CD4-positive, CD25-positive, alpha-beta regulatory T cell (primary cell): ENCODE measurements around the gene NOS1. TPM values are rescaled to one million over a fixed set of nuclear protein-coding genes. Genes with fewer than 3 reads are reported as not detected.

Experiments
- ATAC-seq, 2 donors: fragments of 150-1000 bp; cut with Tn5 transposase; one replicate each; pipeline ENCODE4 v1.10.0; 2021; ENCODE audit warnings: low read depth in 2 of 2, moderate number of reproducible peaks in 2 of 2, moderate library complexity in 1 of 2
- DNase-seq, 3 donors: peaks; one replicate each; pipeline versions ENCODE4 v3.0.0 to v3.0.0-alpha.2; 2012 to 2022; ENCODE audit warnings: mixed read lengths in 1 of 3
- H3K27ac ChIP-seq: one replicate; pipeline ENCODE4 v1.7.0; 2013; ENCODE audit warnings: mild to moderate bottlenecking, low read length; ENCODE audit not compliant: insufficient read depth, poor library complexity, severe bottlenecking
- H3K27me3 ChIP-seq: one replicate; pipeline ENCODE4 v1.7.0; 2013; ENCODE audit warnings: low read length; ENCODE audit not compliant: control insufficient read depth, insufficient read depth
- H3K36me3 ChIP-seq: one replicate; pipeline ENCODE4 v1.7.0; 2013; ENCODE audit warnings: mild to moderate bottlenecking, low read length, moderate library complexity; ENCODE audit not compliant: control insufficient read depth, insufficient read depth
- H3K4me1 ChIP-seq: 2 replicates; pipeline ENCODE4 v1.7.0; 2013; ENCODE audit warnings: mild to moderate bottlenecking, low read length; ENCODE audit not compliant: insufficient read depth, control insufficient read depth, poor library complexity, severe bottlenecking
- H3K4me3 ChIP-seq: one replicate; pipeline ENCODE4 v1.7.0; 2013; ENCODE audit warnings: low read depth, mild to moderate bottlenecking, low read length, moderate library complexity
- H3K9me3 ChIP-seq, 2 experiments: 1 replicate in 1 of 2; 2 replicates in 1 of 2; pipeline ENCODE4 v1.7.0; 2013; ENCODE audit warnings: low read length in 2 of 2, mild to moderate bottlenecking in 1 of 2, moderate library complexity in 1 of 2; ENCODE audit not compliant: control insufficient read depth in 2 of 2
- H3K27ac Mint-ChIP-seq, 3 donors: one replicate each; pipeline ENCODE4 v1.8.0; 2020 to 2022; ENCODE audit warnings: mild to moderate bottlenecking in 3 of 3, mixed read lengths in 3 of 3, moderate library complexity in 2 of 3
- H3K27me3 Mint-ChIP-seq: one replicate; pipeline ENCODE4 v1.8.0; 2022; ENCODE audit warnings: mild to moderate bottlenecking, mixed read lengths
- H3K36me3 Mint-ChIP-seq: one replicate; pipeline ENCODE4 v1.8.0; 2020; ENCODE audit warnings: mixed read lengths
- H3K4me1 Mint-ChIP-seq, 4 donors: one replicate each; pipeline ENCODE4 v1.8.0; 2020 to 2022; ENCODE audit warnings: mixed read lengths in 4 of 4, mild to moderate bottlenecking in 1 of 4
- H3K4me3 Mint-ChIP-seq, 4 donors: one replicate each; pipeline ENCODE4 v1.8.0; 2020 to 2022; ENCODE audit warnings: mild to moderate bottlenecking in 4 of 4, mixed read lengths in 4 of 4, moderate library complexity in 3 of 4
- H3K9me3 Mint-ChIP-seq, 7 donors: one replicate each; pipeline ENCODE4 v1.8.0; 2020 to 2022; ENCODE audit warnings: mixed read lengths in 7 of 7, mild to moderate bottlenecking in 3 of 7, moderate library complexity in 2 of 7
- polyA plus RNA-seq, 4 donors: library from polyadenylated mRNA; unstranded; fragments of 300-500 nt; fragmentation: Illumina TruSeq; gene quantifications; one replicate each; pipeline ENCODE4 v1.2.3, GENCODE V29; 2021
- total RNA-seq: library from RNA; stranded (reverse); gene quantifications from one replicate; pipeline ENCODE4 v1.2.3, GENCODE V29; 2022

The NOS1 gene
- total and polyA plus RNA-seq, 5 donors from 2014 or later: not detected

DNA sequence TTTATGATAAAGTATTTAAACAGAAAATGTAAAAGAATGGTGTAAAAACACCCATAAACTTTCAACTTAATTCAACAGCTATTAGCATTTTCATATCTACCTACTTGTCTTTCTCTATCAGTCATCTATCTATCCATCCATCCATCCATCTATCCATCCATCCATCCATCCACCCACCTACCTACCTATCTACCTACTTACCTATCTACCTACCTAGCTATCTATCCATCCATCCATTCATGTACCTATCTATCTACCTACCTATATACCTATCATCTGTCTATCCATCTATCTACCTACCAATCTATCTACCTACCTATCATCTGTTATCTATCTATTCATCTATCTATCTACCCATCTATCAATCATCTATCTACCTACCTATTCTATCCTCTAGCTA lies 8.5 kb downstream of the NOS1 start:
- Mint-ChIP-seq H3K27ac (no peak overlapping the region), H3K4me3 (no peak overlapping the region), H3K9me3 (peaks cover 0 to 2% (median 0%) of the 10 kb centered on the region in 7 donors), H3K27me3 (peaks cover 4% of the 10 kb centered on the region), H3K36me3 (no peaks in the 10 kb centered on the region), H3K4me1 (no peaks in the 10 kb centered on the region)
- Histone ChIP-seq H3K27me3 (no peaks in the 10 kb centered on the region), H3K27ac (no peak overlapping the region), H3K4me3 (no peak overlapping the region), H3K4me1 (no peaks in the 10 kb centered on the region), H3K36me3 (no peaks in the 10 kb centered on the region), H3K9me3 (no peaks in the 10 kb centered on the region)
- ATAC-seq (no peak), DNase-seq (no peak)

DNA sequence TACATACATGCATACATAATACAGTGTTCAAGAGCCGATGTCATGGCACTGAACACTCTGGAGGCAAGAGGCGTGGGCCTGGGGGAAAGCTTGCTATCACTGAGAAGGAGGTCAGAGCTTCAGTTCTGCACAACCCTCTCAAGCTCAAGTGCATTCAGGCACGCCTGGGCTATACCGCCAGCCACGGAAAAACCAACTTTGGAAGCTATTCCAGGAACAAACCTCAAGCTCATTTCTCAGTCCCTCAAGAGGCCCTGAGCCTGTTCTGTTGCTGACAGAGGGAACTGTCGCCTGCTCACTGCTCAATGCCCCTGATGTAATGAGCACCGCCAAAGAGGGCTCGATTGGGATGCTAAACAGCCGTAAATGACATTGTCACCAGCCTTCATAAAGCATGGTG lies 9.2 kb downstream of the NOS1 start:
- no peaks in the 10 kb centered on the region for H3K9me3 ChIP-seq
- H3K4me3 Mint-ChIP-seq: no peak overlapping the region
- H3K9me3 Mint-ChIP-seq: peaks cover 0 to 2% (median 0%) of the 10 kb centered on the region in 7 donors
- no peaks in the 10 kb centered on the region for H3K27me3 Mint-ChIP-seq
- H3K4me1 ChIP-seq: no peaks in the 10 kb centered on the region
- no peaks in the 10 kb centered on the region for H3K36me3 Mint-ChIP-seq
- no peaks in the 10 kb centered on the region for H3K36me3 ChIP-seq
- no peak overlapping the region for H3K27ac Mint-ChIP-seq
- no peak for ATAC-seq
- DNase-seq: no peak
- H3K4me3 ChIP-seq: no peak overlapping the region
- no peaks in the 10 kb centered on the region for H3K27me3 ChIP-seq
- H3K4me1 Mint-ChIP-seq: no peaks in the 10 kb centered on the region
- H3K27ac ChIP-seq: no peak overlapping the region

DNA sequence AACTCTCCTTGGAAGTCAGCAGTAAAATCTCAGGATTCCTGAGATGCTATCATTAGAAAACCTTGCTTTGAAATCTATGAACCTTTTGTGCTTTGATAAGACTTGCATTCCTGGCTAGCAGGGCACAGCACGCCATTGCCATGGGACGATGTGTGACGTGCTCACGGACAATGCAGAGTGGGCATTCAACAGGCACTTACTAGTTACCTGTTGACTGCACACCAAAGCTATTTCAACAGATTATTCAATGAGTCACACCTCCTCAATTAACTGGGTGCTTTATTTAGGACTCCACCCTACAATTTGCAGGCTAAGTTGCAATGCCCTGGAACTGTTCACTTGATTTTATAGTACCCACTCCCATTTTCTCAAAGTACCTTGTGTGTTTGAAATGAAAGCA lies 11.3 kb downstream of the NOS1 start:
- ATAC-seq: no peak
- H3K27me3 Mint-ChIP-seq: no peaks in the 10 kb centered on the region
- peaks cover 0 to 2% (median 0%) of the 10 kb centered on the region in 7 donors for H3K9me3 Mint-ChIP-seq
- H3K4me3 ChIP-seq: no peak overlapping the region
- no peak overlapping the region for H3K27ac ChIP-seq
- H3K4me1 ChIP-seq: no peaks in the 10 kb centered on the region
- H3K27ac Mint-ChIP-seq: no peak overlapping the region
- H3K36me3 ChIP-seq: no peaks in the 10 kb centered on the region
- DNase-seq: no peak
- H3K4me3 Mint-ChIP-seq: no peak overlapping the region
- H3K4me1 Mint-ChIP-seq: no peaks in the 10 kb centered on the region
- H3K9me3 ChIP-seq: no peaks in the 10 kb centered on the region
- H3K36me3 Mint-ChIP-seq: no peaks in the 10 kb centered on the region
- H3K27me3 ChIP-seq: no peaks in the 10 kb centered on the region

DNA sequence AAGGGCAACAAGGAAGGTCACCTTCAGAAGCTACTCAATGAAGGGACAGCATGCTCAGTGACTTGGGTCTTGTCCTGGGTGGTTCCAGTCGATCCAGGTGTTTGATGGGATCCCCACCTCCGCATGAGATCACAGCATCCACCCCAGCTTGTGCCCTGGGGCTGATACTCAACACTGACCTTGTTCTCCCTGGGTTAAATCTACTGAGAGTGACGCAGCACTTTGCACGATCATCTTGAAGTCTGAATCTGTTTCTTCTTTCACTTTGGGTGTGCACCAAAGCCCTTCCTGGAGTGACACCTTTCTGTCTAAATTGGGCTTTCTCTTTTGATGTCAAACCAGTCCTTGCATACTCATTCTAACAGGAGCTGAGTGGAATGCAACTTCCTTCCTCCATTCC lies 13.8 kb downstream of the NOS1 start:
- H3K4me1 Mint-ChIP-seq: peaks cover 0 to 5% (median 0%) of the 10 kb centered on the region in 4 donors
- Histone ChIP-seq H3K27ac (no peak overlapping the region), H3K27me3 (no peaks in the 10 kb centered on the region), H3K36me3 (no peaks in the 10 kb centered on the region), H3K4me3 (no peak overlapping the region), H3K4me1 (no peaks in the 10 kb centered on the region), H3K9me3 (no peaks in the 10 kb centered on the region)
- DNase-seq (no peak), ATAC-seq (no peak)
- peaks cover 0 to 6% (median 0%) of the 10 kb centered on the region in 7 donors for H3K9me3 Mint-ChIP-seq
- H3K27ac Mint-ChIP-seq: no peak overlapping the region
- no peak overlapping the region for H3K4me3 Mint-ChIP-seq
- no peaks in the 10 kb centered on the region for H3K36me3 Mint-ChIP-seq
- H3K27me3 Mint-ChIP-seq: no peaks in the 10 kb centered on the region

DNA sequence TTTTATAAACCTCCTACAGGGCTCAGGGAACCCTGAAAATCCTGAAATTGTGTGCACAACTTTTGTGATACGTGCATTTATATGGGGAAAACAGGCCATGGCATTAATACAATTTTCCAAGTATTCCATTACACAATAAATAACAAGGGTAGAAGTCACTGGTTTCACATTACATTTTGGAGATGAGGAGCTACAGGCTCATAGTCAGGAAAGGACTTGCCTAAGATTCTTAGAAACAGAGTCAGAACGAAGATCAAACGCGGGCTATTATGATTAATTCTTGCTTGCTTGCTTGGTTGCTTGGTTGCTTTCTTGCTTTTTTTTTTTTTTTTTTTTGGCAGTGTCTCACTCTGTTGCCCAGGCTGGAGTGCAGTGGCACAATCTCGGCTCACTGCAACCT lies 16.7 kb downstream of the NOS1 start:
- no peak for DNase-seq
- no peaks in the 10 kb centered on the region for H3K27me3 ChIP-seq
- H3K36me3 Mint-ChIP-seq: no peaks in the 10 kb centered on the region
- no peak overlapping the region for H3K4me3 Mint-ChIP-seq
- no peaks in the 10 kb centered on the region for H3K27me3 Mint-ChIP-seq
- no peaks in the 10 kb centered on the region for H3K4me1 ChIP-seq
- no peak for ATAC-seq
- no peaks in the 10 kb centered on the region for H3K36me3 ChIP-seq
- H3K9me3 Mint-ChIP-seq: peaks cover 0 to 9% (median 2%) of the 10 kb centered on the region in 7 donors
- H3K4me1 Mint-ChIP-seq: peaks cover 0 to 6% (median 0%) of the 10 kb centered on the region in 4 donors
- H3K27ac Mint-ChIP-seq: no peak overlapping the region
- H3K9me3 ChIP-seq: no peaks in the 10 kb centered on the region
- H3K27ac ChIP-seq: no peak overlapping the region
- H3K4me3 ChIP-seq: no peak overlapping the region

DNA sequence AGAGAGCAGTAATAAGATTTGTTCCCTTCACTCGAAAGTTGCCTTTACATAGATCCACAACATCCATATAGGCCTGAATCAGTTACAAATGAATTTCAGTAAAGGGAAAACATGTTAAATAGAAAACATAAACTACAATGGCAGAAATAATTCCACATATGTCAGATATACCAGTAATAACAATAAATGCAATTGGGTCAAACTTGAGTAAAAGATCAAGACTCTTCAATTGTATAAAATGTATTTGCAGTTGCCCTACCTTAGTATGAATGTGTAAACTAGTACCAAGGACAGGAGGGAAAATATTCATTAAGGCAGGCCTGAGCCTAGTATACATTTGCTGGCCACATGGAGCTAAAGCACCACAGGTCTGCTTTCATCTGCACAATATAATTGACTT lies 17.6 kb downstream of the NOS1 start:
- Mint-ChIP-seq H3K4me1 (peaks cover 0 to 7% (median 0%) of the 10 kb centered on the region in 4 donors), H3K27me3 (no peaks in the 10 kb centered on the region), H3K36me3 (no peaks in the 10 kb centered on the region), H3K9me3 (peaks cover 0 to 9% (median 2%) of the 10 kb centered on the region in 7 donors), H3K4me3 (no peak overlapping the region), H3K27ac (no peak overlapping the region)
- no peaks in the 10 kb centered on the region for H3K36me3 ChIP-seq
- H3K27ac ChIP-seq: no peak overlapping the region
- no peak for DNase-seq
- H3K27me3 ChIP-seq: no peaks in the 10 kb centered on the region
- no peaks in the 10 kb centered on the region for H3K9me3 ChIP-seq
- H3K4me1 ChIP-seq: no peaks in the 10 kb centered on the region
- H3K4me3 ChIP-seq: no peak overlapping the region
- ATAC-seq: no peak

DNA sequence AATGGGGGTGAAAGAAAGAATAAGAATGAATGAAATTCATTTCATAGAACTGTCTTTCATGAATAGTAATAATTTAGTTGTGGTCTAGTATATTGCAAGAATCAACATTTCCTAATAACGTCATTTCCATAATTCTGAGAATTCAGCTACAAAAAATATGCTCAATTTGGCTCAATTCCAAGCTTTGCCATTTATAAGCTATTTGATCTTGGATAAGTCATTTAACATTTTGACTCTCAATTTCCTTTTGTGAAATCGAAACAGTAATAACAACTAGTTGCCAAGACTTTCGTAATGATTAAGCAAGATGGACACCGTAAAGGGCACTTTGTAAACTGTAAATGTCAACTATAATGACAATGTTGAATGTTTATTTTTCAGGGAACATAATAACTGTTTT lies 18.1 kb downstream of the NOS1 start:
- H3K4me1 ChIP-seq: no peaks in the 10 kb centered on the region
- Mint-ChIP-seq H3K36me3 (no peaks in the 10 kb centered on the region), H3K4me3 (no peak overlapping the region), H3K4me1 (peaks cover 0 to 9% (median 0%) of the 10 kb centered on the region in 4 donors), H3K27ac (no peak overlapping the region), H3K27me3 (no peaks in the 10 kb centered on the region), H3K9me3 (peaks cover 0 to 9% (median 2%) of the 10 kb centered on the region in 7 donors)
- H3K9me3 ChIP-seq: no peaks in the 10 kb centered on the region
- DNase-seq: no peak
- no peak for ATAC-seq
- H3K27me3 ChIP-seq: no peaks in the 10 kb centered on the region
- H3K36me3 ChIP-seq: no peaks in the 10 kb centered on the region
- no peak overlapping the region for H3K27ac ChIP-seq
- H3K4me3 ChIP-seq: no peak overlapping the region

DNA sequence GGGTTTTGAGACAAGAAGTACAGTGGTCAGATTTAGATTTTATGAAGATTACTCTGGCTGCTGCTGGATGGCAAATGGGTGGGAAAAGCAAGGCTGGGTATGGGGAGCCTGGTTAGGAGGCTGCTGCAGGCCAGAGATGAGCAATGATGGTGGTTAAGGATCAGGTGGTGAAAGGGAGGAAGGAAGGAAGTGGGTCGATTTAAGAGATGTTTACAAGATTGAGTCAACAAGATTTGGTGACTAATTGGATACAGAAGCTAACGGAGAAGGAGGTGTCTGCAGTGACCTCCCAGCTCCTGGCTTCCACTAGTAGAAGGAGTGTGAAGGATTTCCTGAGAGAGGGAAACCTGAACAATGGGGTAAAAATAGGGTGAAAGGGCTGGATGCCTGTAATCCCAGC lies 18.7 kb downstream of the NOS1 start:
- Mint-ChIP-seq H3K4me1 (peaks cover 0 to 9% (median 0%) of the 10 kb centered on the region in 4 donors), H3K27ac (no peak overlapping the region), H3K27me3 (no peaks in the 10 kb centered on the region), H3K36me3 (no peaks in the 10 kb centered on the region), H3K9me3 (peaks cover 0 to 9% (median 3%) of the 10 kb centered on the region in 7 donors), H3K4me3 (peak overlapping the region in 1 of 4 donors; percentile 41)
- ATAC-seq: no peak
- no peak for DNase-seq
- Histone ChIP-seq H3K36me3 (no peaks in the 10 kb centered on the region), H3K27ac (no peak overlapping the region), H3K9me3 (no peaks in the 10 kb centered on the region), H3K4me1 (no peaks in the 10 kb centered on the region), H3K27me3 (no peaks in the 10 kb centered on the region), H3K4me3 (no peak overlapping the region)
